Stimulated activated CD8-positive, alpha-beta memory T cell treated with anti-CD3 and anti-CD28 coated beads, Interleukin-7, amount 100 ng/mL, for 1 hour (primary cell): ENCODE results near the gene GALR1.
A peak's percentile ranks its signal among the peaks of the same experiment; 100 is the strongest.
"Not testable (repeated sequence)": the region's sequence is repeated elsewhere in the genome, so short reads cannot be mapped to it uniquely, and the experiment has no call there.

Experiments
- DNase-seq, 2 donors: peaks; one replicate each; pipeline ENCODE4 v3.0.0-alpha.2; 2020; ENCODE audit warnings: low read depth in 2 of 2

GALR1 gene, protein sequence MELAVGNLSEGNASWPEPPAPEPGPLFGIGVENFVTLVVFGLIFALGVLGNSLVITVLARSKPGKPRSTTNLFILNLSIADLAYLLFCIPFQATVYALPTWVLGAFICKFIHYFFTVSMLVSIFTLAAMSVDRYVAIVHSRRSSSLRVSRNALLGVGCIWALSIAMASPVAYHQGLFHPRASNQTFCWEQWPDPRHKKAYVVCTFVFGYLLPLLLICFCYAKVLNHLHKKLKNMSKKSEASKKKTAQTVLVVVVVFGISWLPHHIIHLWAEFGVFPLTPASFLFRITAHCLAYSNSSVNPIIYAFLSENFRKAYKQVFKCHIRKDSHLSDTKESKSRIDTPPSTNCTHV

GRCh38 chr18:77249569-77250500 is at the start of gene GALR1:
GALR1 (plus strand) TSS chr18:77249848; CDS start chr18:77250549, 701 bp downstream.
- DNase-seq = no peak

DNA sequence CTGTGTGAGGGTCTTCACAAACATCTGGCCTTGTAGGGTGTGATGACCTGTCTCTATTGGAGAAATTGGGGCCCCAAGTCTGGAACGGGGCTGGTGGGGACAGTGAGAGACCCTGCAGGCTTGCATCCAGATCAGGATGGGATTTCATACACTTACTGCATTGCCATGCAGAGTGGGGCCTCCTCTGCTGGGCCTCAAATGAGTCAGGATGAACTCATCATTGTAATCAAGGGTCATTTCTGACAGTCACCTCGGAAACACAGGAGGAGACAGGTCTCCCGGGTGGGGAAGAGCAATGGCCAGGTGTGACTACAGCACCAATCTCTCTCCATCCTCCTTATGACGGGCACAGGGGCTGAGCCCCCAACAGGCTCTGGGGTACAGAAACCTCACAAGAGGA is 48.1 kb upstream of the GALR1 start:
- DNase-seq = no peak

GRCh38 chr18:77202329-77202728 is 47.3 kb upstream of the GALR1 start:
- no peak for DNase-seq

GRCh38 chr18:77203071-77203470 is 46.6 kb upstream of the GALR1 start:
- DNase-seq = no peak

- no peak for DNase-seq
Measured at GRCh38 chr18:77203851-77204250, 45.8 kb upstream of the GALR1 start.

DNA sequence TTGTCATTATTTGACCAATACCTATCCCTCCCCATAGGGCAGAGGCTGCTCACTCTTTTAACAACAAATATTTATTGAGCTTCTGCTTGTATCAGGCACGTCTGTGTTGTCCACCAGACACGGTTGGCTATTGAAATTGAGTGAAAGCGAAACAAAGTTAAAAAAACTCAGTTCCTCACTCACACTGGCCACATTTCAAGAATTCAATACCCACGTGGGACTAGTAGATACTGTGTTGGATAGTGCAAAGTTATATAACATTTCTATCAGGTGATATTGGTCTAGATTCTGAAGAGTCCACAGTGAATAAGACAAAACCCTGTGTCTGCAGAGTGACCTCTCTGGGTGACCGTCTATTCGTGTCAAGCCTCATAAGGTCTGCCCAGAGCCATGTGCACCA is 43.9 kb upstream of the GALR1 start:
- no peak for DNase-seq

DNA sequence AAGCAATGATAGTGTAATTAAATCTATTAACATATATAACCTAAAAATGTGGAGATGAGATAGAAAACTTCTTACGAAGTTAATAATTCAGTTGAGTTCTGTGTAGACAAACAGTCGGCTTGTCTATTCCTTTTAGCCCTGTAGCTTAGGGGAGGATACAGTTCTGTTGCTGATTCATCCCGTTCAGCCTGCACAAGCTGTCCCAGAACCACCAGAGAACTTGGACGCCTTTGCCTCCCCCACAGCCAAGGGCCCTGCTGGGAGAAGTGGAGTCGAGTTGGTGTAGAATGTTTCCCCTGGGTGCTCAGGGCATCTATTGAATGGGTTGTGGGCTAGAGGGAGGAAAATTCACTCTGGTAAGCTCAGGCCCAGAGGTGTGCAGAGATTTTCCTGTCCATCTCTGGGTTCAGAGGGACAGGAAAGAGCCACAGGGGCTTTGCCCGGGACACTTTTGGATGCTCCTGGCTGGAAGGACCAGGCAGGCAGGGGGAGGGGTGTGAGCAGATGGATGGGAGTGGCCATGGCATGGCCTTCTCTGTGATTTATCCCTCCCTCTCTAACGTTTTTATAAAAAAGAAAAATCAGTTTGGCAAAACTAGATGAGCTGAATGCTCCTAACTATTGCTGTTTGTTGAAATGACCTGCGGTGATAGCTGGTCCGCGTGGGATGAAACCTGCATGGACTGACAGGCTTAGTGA is 42.8 kb upstream of the GALR1 start:
- DNase-seq = no peak

DNA sequence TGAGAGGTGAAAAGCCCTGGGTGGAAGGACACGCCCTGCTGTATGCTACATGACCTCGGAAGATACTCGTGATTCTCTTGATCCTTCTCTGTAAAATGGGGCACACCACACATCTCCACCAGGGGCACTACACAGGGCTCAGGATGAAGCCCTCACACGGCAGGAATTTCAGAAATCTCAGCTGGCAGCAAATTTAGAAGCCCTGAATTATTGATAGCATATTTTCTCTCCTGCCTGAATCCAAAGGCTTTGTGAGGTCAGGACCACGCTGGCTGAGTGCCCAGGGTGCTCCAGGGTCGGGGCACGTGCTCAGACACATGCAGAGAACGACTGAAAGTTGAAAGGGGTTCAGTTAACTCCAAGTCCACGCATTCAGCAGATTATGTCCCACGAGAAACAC is 42.1 kb upstream of the GALR1 start:
- peak in 1 of 2 donors; percentile 23 for DNase-seq

DNA sequence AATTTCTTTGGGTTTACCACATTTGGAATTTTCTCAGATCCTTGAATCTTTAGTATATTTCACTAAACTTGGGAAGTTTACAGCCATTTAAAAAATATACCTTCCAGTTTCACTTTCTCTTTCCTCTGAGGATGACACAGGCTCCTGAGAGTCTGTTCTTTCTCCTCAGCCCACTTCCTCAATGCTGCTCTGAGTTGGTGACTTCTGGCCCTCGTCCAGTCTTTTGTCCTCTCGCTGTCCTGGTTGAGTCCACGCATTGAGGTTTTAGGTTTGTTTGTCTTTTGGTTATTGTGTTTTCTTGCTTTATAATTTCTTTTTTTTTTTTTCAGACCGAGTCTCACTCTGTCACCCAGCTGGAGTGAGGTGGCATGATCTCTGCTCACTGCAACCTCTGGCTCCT is 40.7 kb upstream of the GALR1 start:
- DNase-seq = no peak

GRCh38 chr18:77209587-77209986 is 40.1 kb upstream of the GALR1 start:
- DNase-seq = no peak

GRCh38 chr18:77210249-77210648 is 39.4 kb upstream of the GALR1 start:
- no peak for DNase-seq

DNA sequence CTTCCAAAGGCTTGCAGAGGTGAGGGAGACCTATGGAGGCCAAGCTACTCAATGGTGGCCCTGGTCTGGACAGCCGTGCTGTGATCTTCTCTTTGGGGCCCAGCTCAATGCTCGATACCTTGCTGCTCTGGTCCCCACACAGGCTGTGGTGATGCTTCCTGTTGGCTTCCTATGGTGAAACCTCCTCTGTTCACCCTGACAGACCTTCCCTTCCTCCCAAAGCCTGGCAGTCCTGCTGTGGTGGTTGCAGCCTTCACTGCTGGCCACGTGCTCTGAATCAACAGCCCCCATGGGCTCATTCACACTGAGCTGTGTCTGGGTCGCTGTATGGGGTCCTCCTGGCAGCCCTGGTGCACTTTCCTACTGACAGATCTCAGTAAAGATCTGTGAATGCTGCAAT is 31.0 kb upstream of the GALR1 start:
- DNase-seq = no peak

- DNase-seq = no peak
Measured at GRCh38 chr18:77220726-77221125, 28.9 kb upstream of the GALR1 start.

GRCh38 chr18:77222464-77222863 is 27.2 kb upstream of the GALR1 start:
- DNase-seq = no peak

DNA sequence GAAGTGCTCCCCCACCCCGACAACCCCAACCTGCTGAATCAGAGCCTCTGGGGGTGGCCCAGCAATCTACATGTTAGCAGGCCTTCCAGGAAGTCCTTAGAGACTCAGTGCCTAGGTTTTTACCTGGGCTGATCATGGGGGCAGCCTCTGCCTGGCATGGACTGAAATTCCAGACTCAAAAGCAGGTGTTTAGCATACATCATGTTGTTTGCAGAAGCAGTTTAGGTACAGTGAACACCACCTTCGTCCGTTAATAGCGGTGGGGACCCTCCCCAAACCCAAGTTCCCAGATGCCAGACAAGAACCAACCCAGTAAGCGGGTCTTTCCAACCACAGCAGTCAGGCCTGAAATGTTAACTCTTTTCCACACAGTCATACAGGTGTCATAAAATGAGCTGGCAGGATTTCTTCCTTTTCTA is 26.4 kb upstream of the GALR1 start:
- DNase-seq = no peak

DNA sequence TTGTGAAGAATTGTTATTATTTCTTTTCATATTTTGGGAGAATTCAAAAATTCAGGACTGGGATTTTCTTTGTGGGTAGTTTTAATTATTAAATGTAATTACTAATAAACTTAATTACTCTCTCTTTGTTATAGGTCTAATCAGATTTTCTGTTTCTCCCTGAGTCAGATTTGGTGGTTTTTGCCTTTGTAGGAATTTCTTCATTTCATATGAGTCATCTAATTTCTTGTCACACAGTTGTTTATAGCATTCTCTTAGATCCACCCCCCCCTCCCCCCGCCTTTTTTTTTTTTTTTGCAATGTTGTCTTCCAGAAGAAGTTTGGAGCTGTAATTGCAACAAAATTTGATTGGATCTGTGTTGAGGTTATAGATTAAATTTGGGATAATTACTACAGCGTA is 26.0 kb upstream of the GALR1 start:
- DNase-seq = no peak

DNA sequence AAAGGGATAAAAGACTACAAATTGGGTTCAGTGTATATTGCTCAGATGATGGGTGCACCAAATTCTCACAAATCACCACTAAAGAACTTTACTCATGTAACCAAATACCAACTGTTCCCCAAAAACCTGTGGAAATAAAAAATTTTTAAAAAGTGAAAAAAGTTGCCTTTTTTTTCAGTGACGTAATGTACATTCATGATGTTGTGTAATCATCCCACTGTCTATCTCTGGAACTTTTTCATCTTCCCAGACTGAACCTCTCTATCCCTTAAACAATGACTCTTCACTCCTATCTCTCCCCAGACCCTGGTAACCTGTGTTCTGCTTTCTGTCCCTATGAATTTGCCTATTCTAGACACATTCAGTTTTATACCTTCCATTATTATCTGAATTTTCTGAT is 19.0 kb upstream of the GALR1 start:
- DNase-seq = no peak

DNA sequence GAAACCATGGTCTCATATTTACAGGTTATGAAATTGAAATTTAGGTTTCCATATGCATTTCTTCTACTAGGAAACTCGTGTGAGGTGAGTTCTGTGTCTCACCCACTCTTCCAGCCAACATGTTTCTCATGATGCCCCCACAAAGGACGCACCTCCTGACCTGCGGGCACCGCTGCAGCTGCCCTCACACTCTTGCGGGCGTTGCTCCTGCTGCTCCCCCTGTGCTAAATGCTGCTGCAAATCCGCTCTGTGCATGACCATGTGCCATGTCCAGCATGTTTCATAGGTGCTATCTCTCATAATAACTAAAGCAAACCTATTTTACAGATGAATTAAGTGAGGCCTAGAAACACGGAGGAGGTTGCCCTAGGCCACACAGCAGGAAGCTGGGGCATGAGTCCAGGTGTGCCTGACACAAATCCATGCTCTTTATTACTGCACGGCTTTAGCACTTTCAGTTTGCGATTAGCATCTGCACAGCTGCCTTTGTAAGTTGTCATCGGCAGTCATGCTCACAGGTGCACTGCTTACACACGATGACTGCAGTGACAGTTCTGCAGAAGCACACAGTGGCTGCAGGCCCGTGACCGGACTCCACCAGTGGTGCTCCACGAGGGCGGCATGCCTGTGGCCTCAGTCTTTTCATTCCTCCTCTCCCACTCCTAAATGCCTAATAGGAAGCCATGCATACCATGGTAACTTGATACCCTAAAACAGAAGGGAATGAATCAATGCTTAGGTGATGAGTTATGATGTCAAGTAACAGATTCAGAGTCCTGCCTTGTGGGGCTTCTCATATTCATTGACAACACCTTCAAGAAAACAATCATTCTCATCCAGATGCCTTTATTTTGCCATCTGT is 14.9 kb upstream of the GALR1 start:
- DNase-seq = no peak

- not testable (repeated sequence) for DNase-seq
Measured at GRCh38 chr18:77239285-77239684, 10.4 kb upstream of the GALR1 start.

DNA sequence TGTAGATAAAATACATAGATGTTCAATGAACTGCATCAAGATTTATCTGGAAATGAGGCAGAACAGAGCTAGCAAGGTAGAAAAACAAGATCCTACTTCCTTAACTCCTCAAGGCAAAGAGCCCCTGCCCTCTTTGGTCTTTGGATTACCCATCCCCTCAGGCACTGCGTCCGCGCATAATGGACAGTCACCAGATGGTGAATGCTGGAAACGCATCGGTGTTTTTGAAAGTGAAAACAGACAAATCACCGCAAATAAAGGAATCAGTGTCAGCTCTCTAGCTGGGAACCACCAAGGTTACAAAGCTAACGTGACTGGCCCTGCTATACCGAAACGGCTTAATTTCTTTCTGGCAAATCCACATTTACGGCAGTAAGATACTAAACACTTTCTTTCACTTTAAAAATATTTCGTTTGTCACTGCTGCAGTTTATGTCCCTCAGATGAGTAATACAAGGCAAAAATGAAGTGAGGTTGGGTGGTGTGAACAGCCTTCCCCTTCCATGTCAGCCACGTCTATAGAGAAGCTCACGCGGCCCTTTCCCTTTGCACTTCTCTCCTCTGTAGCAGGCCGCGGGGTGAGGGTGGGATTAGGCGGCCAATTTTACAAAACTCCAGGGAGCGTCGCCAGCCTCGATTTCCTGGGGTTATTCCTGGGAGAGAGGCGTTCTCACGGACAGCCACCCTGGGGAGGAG is 627 bp upstream of the GALR1 start:
- no peak for DNase-seq

GRCh38 chr18:77250501-77250925 is 865 bp downstream of the GALR1 start:
- DNase-seq = no peak
